Measurements from ENCODE around the gene LDHD.

GRCh38 chr16:75127713-75128415 is 11.3 kb upstream of the LDHD start:
- TF ChIP-seq, protein P1, sequence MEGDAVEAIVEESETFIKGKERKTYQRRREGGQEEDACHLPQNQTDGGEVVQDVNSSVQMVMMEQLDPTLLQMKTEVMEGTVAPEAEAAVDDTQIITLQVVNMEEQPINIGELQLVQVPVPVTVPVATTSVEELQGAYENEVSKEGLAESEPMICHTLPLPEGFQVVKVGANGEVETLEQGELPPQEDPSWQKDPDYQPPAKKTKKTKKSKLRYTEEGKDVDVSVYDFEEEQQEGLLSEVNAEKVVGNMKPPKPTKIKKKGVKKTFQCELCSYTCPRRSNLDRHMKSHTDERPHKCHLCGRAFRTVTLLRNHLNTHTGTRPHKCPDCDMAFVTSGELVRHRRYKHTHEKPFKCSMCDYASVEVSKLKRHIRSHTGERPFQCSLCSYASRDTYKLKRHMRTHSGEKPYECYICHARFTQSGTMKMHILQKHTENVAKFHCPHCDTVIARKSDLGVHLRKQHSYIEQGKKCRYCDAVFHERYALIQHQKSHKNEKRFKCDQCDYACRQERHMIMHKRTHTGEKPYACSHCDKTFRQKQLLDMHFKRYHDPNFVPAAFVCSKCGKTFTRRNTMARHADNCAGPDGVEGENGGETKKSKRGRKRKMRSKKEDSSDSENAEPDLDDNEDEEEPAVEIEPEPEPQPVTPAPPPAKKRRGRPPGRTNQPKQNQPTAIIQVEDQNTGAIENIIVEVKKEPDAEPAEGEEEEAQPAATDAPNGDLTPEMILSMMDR (IDR thresholded peaks at IDR 0.05) = no peak
- TF ChIP-seq POLR2A (IDR thresholded peaks at IDR 0.05) = no peak
